Measurements from ENCODE around the gene PRRT1. TPM values are rescaled to one million over a fixed set of nuclear protein-coding genes. Genes with fewer than 3 reads are reported as not detected.

PRRT1 gene
- total and polyA plus RNA-seq, 2 of the 4 experiments (the other 2 are of a cell fraction) = 0.99 TPM; not detected in 1

DNA sequence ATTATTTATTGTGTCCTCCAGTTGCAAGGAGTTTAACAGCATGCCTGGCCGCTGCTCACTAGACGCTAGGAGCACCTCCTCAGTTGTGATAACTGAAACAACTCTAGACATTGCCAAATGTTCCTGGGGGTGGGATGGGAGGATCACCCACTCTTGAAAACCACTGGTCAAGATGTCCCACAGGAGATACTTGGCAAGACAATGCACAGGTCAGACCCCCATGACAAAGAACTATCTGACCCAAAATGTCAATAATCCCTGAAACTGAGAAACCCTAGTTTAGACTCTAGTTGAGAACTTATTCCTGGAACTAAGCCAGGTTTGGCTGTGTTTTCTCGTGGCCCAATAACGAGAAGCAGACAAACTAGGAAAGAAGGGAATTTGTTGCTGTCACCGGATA is 12.1 kb downstream of the PRRT1 start:
- Histone ChIP-seq H2AK9ac (replicated peaks; ENCODE audit: low read depth, low read length, poor library complexity) (no peak overlapping the region), H4K20me1 (ENCODE audit: insufficient read depth, low read length) (no peaks in the 10 kb centered on the region), H3K23ac (ENCODE audit: low read depth, low read length) (no peak overlapping the region), H3K27ac (ENCODE audit: insufficient read depth, low read length) (no peak overlapping the region), H2AFZ (replicated peaks; ENCODE audit: low read length, poor library complexity) (no peak overlapping the region), H3K27me3 (ENCODE audit: control insufficient read depth, insufficient read depth, low read length) (0 out of 2 replicates have a peak, but pooled peaks cover 1% of the 10 kb centered on the region), H2BK20ac (ENCODE audit: low read depth, low read length) (no peak overlapping the region), H3K4me2 (ENCODE audit: low read depth, low read length) (no peak overlapping the region), H4K5ac (ENCODE audit: low read depth, low read length) (no peak overlapping the region), H4K8ac (ENCODE audit: low read depth in 2 of 2, low read length in 2 of 2) (no peak overlapping the region), H3K18ac (ENCODE audit: low read depth, low read length) (no peak overlapping the region), H2BK120ac (ENCODE audit: low read depth, low read length) (no peak overlapping the region), H3K9me3 (ENCODE audit: control insufficient read depth, insufficient read depth, low read length) (no peaks in the 10 kb centered on the region), H2AK5ac (ENCODE audit: low read depth, low read length) (no peak overlapping the region), H4K91ac (ENCODE audit: insufficient read depth, low read depth, low read length) (no peak overlapping the region), H3K56ac (ENCODE audit: extremely low read depth, insufficient read depth, low read length) (no peak overlapping the region), H3K4me1 (ENCODE audit: control insufficient read depth, insufficient read depth, low read length) (peaks cover 7% of the 10 kb centered on the region; the same call in 1 of the 2 replicates), H3K9me1 (ENCODE audit: insufficient read depth, low read length) (no peaks in the 10 kb centered on the region; the same call in 1 of the 2 replicates), H3K4me3 (ENCODE audit: insufficient read depth, low read depth, low read length) (no peak overlapping the region), H3K4ac (ENCODE audit: low read depth, low read length) (no peak overlapping the region), H2BK5ac (ENCODE audit: low read depth, low read length, poor library complexity, severe bottlenecking) (no peak overlapping the region), H3K79me1 (ENCODE audit: low read depth in 1 of 2, low read length in 2 of 2) (no peaks in the 10 kb centered on the region), H3K36me3 (ENCODE audit: control insufficient read depth, insufficient read depth, low read length) (no peaks in the 10 kb centered on the region), H3K14ac (replicated peaks; ENCODE audit: low read depth, low read length) (no peak overlapping the region), H2BK15ac (ENCODE audit: low read depth, low read length) (no peak overlapping the region), H3K9ac (ENCODE audit: low read depth, low read length) (no peak overlapping the region)
- TF ChIP-seq NFE2L2 (IDR thresholded peaks at IDR 0.05; ENCODE audit: low read depth, low read length) (no peak), ELK1 (IDR thresholded peaks at IDR 0.05; ENCODE audit: borderline replicate concordance, low read depth, low read length) (no peak), RFX5 (IDR thresholded peaks at IDR 0.05; ENCODE audit: low read depth, low read length) (no peak), RCOR1 (IDR thresholded peaks at IDR 0.05; ENCODE audit: insufficient replicate concordance, low read length) (no peak), BHLHE40 (IDR thresholded peaks at IDR 0.05; ENCODE audit: low read depth, low read length) (no peak), SMC3 (IDR thresholded peaks at IDR 0.05; ENCODE audit: low read depth, low read length) (no peak), POLR2A (IDR thresholded peaks at IDR 0.05; ENCODE audit: low read depth, low read length) (no peak), CHD1 (IDR thresholded peaks at IDR 0.05; ENCODE audit: low read depth, low read length) (no peak), RAD21 (IDR thresholded peaks at IDR 0.05; ENCODE audit: low read length) (no peak), MXI1 (IDR thresholded peaks at IDR 0.05; ENCODE audit: borderline replicate concordance, low read depth, low read length) (no peak), USF2 (IDR thresholded peaks at IDR 0.05; ENCODE audit: low read depth, low read length) (no peak), MAFK (IDR thresholded peaks at IDR 0.05; ENCODE audit: low read depth, low read length) (no peak)
- TF ChIP-seq, protein P1, sequence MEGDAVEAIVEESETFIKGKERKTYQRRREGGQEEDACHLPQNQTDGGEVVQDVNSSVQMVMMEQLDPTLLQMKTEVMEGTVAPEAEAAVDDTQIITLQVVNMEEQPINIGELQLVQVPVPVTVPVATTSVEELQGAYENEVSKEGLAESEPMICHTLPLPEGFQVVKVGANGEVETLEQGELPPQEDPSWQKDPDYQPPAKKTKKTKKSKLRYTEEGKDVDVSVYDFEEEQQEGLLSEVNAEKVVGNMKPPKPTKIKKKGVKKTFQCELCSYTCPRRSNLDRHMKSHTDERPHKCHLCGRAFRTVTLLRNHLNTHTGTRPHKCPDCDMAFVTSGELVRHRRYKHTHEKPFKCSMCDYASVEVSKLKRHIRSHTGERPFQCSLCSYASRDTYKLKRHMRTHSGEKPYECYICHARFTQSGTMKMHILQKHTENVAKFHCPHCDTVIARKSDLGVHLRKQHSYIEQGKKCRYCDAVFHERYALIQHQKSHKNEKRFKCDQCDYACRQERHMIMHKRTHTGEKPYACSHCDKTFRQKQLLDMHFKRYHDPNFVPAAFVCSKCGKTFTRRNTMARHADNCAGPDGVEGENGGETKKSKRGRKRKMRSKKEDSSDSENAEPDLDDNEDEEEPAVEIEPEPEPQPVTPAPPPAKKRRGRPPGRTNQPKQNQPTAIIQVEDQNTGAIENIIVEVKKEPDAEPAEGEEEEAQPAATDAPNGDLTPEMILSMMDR (conservative IDR thresholded peaks at IDR 0.05; ENCODE audit: low read depth, low read length) = no peak
- intact Hi-C loops (cut with micrococcal nuclease) = no loop called here
- ChIA-PET CTCF (no interaction called here), POLR2A (ENCODE audit: unreplicated experiment) (no interaction called here)
- no peak for DNase-seq
- in situ Hi-C loops (cut with MboI; ENCODE audit: low sequenced_read_pairs) = no loop called here
- BruUV-seq (replicated peaks) = no TSS peak
- no CpG with 5 or more reads among the region's 5 CpGs for WGBS, 2 experiments (ENCODE audit: extremely low coverage in 2 of 2, insufficient read length in 1 of 2)
- no peak for ATAC-seq (ENCODE audit: low read depth)
- dilution Hi-C loops (cut with HindIII; ENCODE audit: low sequenced_read_pairs, unreplicated experiment) = no loop called here

Measured in IMR-90 (cell line).